Hair follicle dermal papilla cell (primary cell): ENCODE results near the gene EMC6. TPM values are rescaled to one million over a fixed set of nuclear protein-coding genes. Genes with fewer than 3 reads are reported as not detected.

Experiments used
- total RNA-seq: library from RNA; depleted of rRNA; stranded (reverse); fragments of >200 nt; gene quantifications from 2 replicates; pipeline ENCODE4 v1.2.3, GENCODE V29; 2012

Gene EMC6
- 6.6 and 10.2 TPM in 2 replicates for total RNA-seq

DNA sequence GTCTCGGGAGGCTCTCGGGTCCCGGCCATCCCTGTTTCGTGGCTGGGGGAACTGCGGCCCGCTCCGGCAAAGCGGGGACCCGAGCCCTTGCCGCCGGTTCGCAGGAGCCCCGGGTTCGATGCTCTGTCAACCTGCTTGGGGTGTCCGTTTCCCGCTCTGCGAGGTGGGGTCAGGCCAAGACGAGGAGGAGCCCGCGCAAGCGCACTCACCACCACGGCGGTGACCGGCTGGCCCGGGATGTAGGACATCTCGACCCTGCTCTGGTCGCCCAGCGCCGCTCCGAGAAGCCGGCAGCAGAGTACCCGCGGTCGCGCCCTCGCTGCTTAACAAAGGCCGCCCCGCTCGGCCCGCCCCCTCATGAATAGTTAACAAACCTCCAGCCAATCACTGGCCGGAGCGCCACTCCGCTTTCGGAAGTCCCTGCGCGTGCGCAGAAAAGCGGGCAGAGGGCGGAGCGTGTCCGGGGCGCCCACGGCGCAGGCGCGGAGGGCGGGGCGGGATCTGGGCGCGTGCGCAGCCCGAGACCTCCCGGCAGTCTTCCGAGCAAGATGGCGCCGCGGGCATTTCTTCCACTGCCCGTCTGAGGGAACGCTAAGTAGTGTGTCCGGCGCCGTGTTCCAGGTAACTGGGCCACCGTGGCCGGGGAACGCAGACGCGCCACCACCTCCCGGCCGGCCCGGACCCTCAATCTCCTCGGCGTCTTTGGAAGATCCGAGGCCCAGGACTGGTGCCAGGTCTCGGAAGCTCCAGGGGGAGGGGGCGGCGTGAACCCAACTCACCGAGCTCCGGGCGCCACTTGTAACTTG lies at the start of gene EMC6, which contains the start of gene TAX1BP3:
Gene EMC6 (plus strand): TSS at position 534 of the 806 bp plus-strand sequence. CDS start 335 bp downstream, outside the sequence.
Gene TAX1BP3 (minus strand): TSS at position 300 of the 806 bp plus-strand sequence. CDS start 52 bp downstream, at position 248.

DNA sequence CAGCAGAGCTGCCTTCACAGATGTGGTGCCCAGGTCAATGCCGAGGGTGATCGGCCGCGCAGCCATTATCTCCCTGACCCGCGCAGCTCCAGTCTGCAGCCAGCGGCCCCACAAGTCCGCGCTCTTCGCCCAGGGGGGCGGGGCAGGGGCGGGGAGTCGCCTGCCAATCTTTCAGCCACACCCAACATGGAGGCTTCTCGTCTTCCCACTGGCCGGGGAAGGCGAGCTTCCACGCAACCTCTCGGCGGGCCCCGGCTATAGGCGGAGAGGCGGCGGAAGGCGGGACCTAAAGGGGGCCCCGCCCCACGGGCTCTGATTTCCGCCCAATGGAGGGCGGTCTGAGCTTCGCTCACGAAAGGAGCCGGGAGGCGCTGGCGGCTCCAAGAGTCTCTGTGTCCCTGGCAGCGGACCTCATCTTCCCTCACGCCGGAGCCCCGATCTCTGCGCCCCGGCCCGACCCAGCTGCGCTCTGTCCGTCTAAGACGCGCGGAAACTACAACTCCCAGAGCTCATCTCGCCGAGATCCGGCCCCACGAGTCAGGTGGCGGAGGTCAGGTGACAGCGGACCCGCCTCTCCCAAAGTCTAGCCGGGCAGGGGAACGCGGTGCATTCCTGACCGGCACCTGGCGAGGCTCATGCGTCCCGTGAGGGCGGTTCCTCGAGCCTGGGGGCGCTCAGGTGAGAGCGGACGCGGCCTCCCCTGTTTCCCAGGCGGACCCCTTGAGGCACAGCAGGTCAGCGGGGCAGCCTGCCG lies 32.3 kb upstream of the EMC6 start, which contains the start of the genes CTNS and SHPK:
Gene CTNS (plus strand): TSS at position 607 of the 754 bp plus-strand sequence. CDS start 3,447 bp downstream, outside the sequence.
Gene SHPK (minus strand): TSS at position 97 of the 754 bp plus-strand sequence. CDS start 31 bp downstream, at position 66.

DNA sequence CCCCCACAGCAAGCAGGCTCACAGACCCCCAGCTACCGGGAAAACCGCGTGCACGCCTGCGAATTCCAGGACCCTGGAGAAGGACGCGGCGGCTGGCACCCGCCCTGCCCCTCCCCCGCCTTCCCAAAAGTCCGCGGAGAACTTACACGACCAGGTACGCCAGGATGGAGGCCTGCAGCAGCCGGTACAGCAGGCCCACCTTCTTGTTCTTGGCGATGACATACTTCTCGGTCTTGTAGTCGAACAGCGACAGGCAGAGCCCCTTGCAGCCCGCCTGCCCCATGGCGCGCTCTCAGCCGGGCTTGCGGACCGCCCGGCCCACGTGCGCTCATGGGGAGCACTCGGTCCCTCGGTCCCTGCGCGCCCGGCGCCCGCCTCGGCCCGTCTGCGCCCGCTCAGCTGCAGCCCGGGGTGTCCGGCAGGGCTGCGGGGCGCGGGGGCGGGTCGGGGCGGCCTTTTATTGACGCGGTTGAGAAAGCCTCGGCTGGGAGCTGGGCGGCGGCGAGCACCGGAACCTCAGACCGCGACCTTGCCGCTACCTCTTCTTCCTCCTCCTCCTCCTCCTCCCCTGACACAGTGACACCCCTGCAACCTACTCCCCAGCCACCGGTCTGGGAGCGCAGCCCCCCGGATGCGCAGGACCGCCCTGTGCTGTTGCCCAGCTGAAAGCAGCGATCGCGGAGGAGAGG lies 27.3 kb downstream of the EMC6 start, which contains the start of gene P2RX5:
Gene P2RX5 (minus strand): TSS at position 433 of the 689 bp plus-strand sequence. CDS start 150 bp downstream, at position 283.

Other genes starting within 250 kb of the EMC6 start
- gene OR1E2, start 235.0 kb upstream of the EMC6 start, total RNA-seq = not detected in 2 replicates
- gene SPATA22, start 197.0 kb upstream of the EMC6 start, total RNA-seq = 0.49 and 0.85 TPM in 2 replicates
- gene ASPA, start 192.8 kb upstream of the EMC6 start, total RNA-seq = 0.16 and 1.6 TPM in 2 replicates
- gene TRPV3, start 111.0 kb upstream of the EMC6 start, total RNA-seq = 0.73 and 0.81 TPM in 2 replicates
- gene TRPV1, start 59.4 kb upstream of the EMC6 start, total RNA-seq = 1.6 and 1.9 TPM in 2 replicates
- gene SHPK, start 32.6 kb upstream of the EMC6 start, total RNA-seq = 9.2 and 11.8 TPM in 2 replicates
- gene CTNS, start 32.1 kb upstream of the EMC6 start, total RNA-seq = 18.8 and 22.2 TPM in 2 replicates
- 160 and 202 TPM in 2 replicates for gene TAX1BP3, start 234 bp upstream of the EMC6 start, total RNA-seq
- gene P2RX5, start 27.3 kb downstream of the EMC6 start, total RNA-seq = not detected in 2 replicates
- gene HASPIN, start 55.1 kb downstream of the EMC6 start, total RNA-seq = 0.97 and 1.1 TPM in 2 replicates
- gene ITGAE, start 132.4 kb downstream of the EMC6 start, total RNA-seq = 10.2 and 11.4 TPM in 2 replicates
- 21.9 and 23.9 TPM in 2 replicates for gene NCBP3, start 177.4 kb downstream of the EMC6 start, total RNA-seq
- 2.9 and 4.1 TPM in 2 replicates for gene CAMKK1, start 224.2 kb downstream of the EMC6 start, total RNA-seq
- not detected in 2 replicates for gene P2RX1, start 247.7 kb downstream of the EMC6 start, total RNA-seq